Stimulated activated CD4-positive, alpha-beta T cell treated with anti-CD3 and anti-CD28 coated beads, TNF-alpha, amount 100 ng/mL, for 4 hours (primary cell): ENCODE measurements around the gene PRPF19.

Experiments
- DNase-seq, 3 experiments: peaks; one replicate each; pipeline ENCODE4 v3.0.0-alpha.2; 2020; ENCODE audit warnings: low read depth in 3 of 3

Gene PRPF19

GRCh38 chr11:60905551-60906113 lies 753 bp downstream of the PRPF19 start:
- DNase-seq = no peak

GRCh38 chr11:60905047-60905446 lies 1.3 kb downstream of the PRPF19 start:
- no peak for DNase-seq

GRCh38 chr11:60902625-60903024 lies 3.8 kb downstream of the PRPF19 start:
- no peak for DNase-seq

- no peak for DNase-seq
Observed at GRCh38 chr11:60900673-60901404, 5.5 kb downstream of the PRPF19 start.

- no peak for DNase-seq
Observed at GRCh38 chr11:60899977-60900376, 6.4 kb downstream of the PRPF19 start.

- no peak for DNase-seq
Observed at GRCh38 chr11:60899046-60899936, 7.1 kb downstream of the PRPF19 start.

- DNase-seq = no peak
Observed at GRCh38 chr11:60897496-60897895, 8.9 kb downstream of the PRPF19 start.

- no peak for DNase-seq
Observed at GRCh38 chr11:60895687-60896086, 10.7 kb downstream of the PRPF19 start.

- DNase-seq = no peak
Observed at GRCh38 chr11:60891103-60891741, 15.2 kb downstream of the PRPF19 start.

GRCh38 chr11:60890696-60891095 lies 15.7 kb downstream of the PRPF19 start:
- DNase-seq = no peak

- DNase-seq = no peak
Observed at GRCh38 chr11:60889869-60890311, 16.5 kb downstream of the PRPF19 start.

- DNase-seq = no peak
Observed at GRCh38 chr11:60887556-60887955, 18.8 kb downstream of the PRPF19 start.

GRCh38 chr11:60880643-60881282 lies 25.6 kb downstream of the PRPF19 start:
- no peak for DNase-seq

- no peak for DNase-seq
Observed at GRCh38 chr11:60879971-60880588, 26.3 kb downstream of the PRPF19 start.

GRCh38 chr11:60879104-60879503 lies 27.3 kb downstream of the PRPF19 start:
- no peak for DNase-seq

- no peak for DNase-seq
Observed at GRCh38 chr11:60878245-60879101, 27.9 kb downstream of the PRPF19 start.

GRCh38 chr11:60876168-60876485 lies 30.3 kb downstream of the PRPF19 start:
- DNase-seq = no peak

- no peak for DNase-seq
Observed at GRCh38 chr11:60875366-60876167, 30.8 kb downstream of the PRPF19 start.
